ENCODE results near the gene U2AF1L4. TPM values are rescaled to one million over a fixed set of nuclear protein-coding genes. Genes with fewer than 3 reads are reported as not detected.

Gene U2AF1L4
- total RNA-seq, 1 donor from 2014 or later: 24.9 TPM

- Histone ChIP-seq H3K9me3 (replicated peaks) (no peaks in the 10 kb centered on the region), H3K36me3 (peaks cover 15% of the 10 kb centered on the region), H3K4me1 (peaks cover 67% of the 10 kb centered on the region), H3K27me3 (ENCODE audit: low read depth) (no peaks in the 10 kb centered on the region), H3K4me3 (peak overlapping the region; percentile 87), H3K27ac (replicated peaks) (peak overlapping the region; percentile 100)
- TF ChIP-seq CTCF (IDR thresholded peaks at IDR 0.05; ENCODE audit: borderline replicate concordance): no peak
- DNase-seq: no peak
- intact Hi-C loops (cut with micrococcal nuclease): no loop called here
Measured at GRCh38 chr19:35743640-35744429, 1.4 kb downstream of the U2AF1L4 start.

DNA sequence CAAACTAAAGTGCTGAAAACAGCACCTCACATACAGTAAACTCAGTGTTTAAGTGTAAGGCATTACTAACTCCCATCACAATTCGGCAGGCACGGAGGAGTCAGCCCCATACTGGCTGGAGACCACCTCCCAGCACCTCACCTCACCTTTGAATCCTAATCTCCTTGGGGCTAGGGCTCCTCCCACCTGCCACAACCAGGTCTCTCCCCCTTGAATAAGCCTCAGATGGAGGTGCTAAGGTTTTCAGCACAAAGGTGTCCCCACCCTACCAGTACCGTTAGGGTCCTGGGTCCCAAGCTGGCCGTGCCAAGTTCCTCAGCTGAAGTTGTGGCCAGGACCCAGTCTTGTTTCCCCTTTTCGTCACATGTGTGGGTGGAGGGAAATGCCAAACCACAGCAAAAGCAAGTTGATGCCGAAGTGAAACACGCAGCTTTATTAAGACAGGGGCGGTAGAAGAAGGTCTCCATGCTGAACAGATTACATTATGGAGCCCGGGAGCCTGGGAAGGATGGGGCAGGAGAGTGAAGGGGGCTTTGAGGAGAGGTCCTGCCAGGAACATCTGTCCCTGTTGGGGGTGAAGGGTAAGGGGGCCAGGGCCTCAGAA is 3.0 kb downstream of the U2AF1L4 start, which contains the start of gene IGFLR1:
IGFLR1 (minus strand) TSS at position 332 of the 604 bp plus-strand sequence. CDS start 1,272 bp downstream, outside the sequence.
- H3K27ac ChIP-seq (replicated peaks): peak within 1 kb of the TSS; percentile 89
- peak within 1 kb of the TSS; percentile 82 for H3K4me3 ChIP-seq
- no peak for DNase-seq
- H3K27me3 ChIP-seq (ENCODE audit: low read depth): no peaks in the 10 kb centered on the region
- H3K4me1 ChIP-seq: peaks cover 54% of the 10 kb centered on the region
- peaks cover 31% of the 10 kb centered on the region for H3K36me3 ChIP-seq
- intact Hi-C loops (cut with micrococcal nuclease): no loop called here
- TF ChIP-seq CTCF (IDR thresholded peaks at IDR 0.05; ENCODE audit: borderline replicate concordance): no peak
- no peaks in the 10 kb centered on the region for H3K9me3 ChIP-seq (replicated peaks)

DNA sequence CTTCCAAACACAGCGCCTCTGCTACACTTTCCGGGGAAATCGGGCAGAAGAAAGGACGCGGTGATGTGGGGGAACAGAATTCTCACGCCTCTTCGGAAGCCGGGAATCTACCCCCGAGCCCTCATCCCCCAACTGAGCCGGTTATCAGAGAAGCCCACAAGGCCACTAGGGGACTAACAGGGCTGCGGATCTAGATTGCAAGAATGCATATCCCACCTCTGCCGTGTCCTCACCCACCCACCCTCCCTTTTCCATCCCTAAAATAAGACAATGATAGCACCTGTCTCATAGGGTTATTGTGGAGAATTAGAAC is 4.1 kb downstream of the U2AF1L4 start:
- no peak for DNase-seq
- TF ChIP-seq CTCF (IDR thresholded peaks at IDR 0.05; ENCODE audit: borderline replicate concordance): no peak
- Histone ChIP-seq H3K4me3 (peak overlapping the region; percentile 82), H3K36me3 (peaks cover 42% of the 10 kb centered on the region), H3K9me3 (replicated peaks) (no peaks in the 10 kb centered on the region), H3K27me3 (ENCODE audit: low read depth) (no peaks in the 10 kb centered on the region), H3K27ac (replicated peaks) (peak overlapping the region; percentile 89), H3K4me1 (peaks cover 45% of the 10 kb centered on the region)
- intact Hi-C loops (cut with micrococcal nuclease): no loop called here

- peaks cover 39% of the 10 kb centered on the region for H3K4me1 ChIP-seq
- H3K9me3 ChIP-seq (replicated peaks): no peaks in the 10 kb centered on the region
- H3K4me3 ChIP-seq: peak overlapping the region; percentile 82
- peak; percentile 20 for TF ChIP-seq CTCF (IDR thresholded peaks at IDR 0.05; ENCODE audit: borderline replicate concordance)
- H3K36me3 ChIP-seq: peaks cover 43% of the 10 kb centered on the region
- peak; percentile 99 for DNase-seq
- peak overlapping the region; percentile 89 for H3K27ac ChIP-seq (replicated peaks)
- intact Hi-C loops (cut with micrococcal nuclease): no loop called here
- no peaks in the 10 kb centered on the region for H3K27me3 ChIP-seq (ENCODE audit: low read depth)
Measured at GRCh38 chr19:35740423-35741202, 4.6 kb downstream of the U2AF1L4 start.

DNA sequence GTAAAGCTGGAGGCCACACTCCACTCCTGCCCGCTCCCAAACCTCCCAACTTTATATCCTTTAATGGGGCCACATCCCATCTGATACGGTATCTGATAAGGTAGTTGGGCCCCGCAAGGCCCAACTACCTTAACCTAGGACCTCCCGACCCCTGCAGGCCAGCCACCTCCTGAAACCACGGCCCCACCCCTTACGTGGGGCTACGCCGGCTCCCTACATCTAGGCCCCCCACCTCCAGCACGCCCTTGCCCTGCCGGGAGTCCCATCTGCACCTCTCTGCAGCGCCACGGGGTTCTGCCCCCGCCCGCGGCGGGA is 5.2 kb downstream of the U2AF1L4 start:
- TF ChIP-seq CTCF (IDR thresholded peaks at IDR 0.05; ENCODE audit: borderline replicate concordance): no peak
- Histone ChIP-seq H3K36me3 (peaks cover 48% of the 10 kb centered on the region), H3K27ac (replicated peaks) (peak overlapping the region; percentile 89), H3K4me1 (peaks cover 38% of the 10 kb centered on the region), H3K9me3 (replicated peaks) (no peaks in the 10 kb centered on the region), H3K27me3 (ENCODE audit: low read depth) (no peaks in the 10 kb centered on the region), H3K4me3 (peak overlapping the region; percentile 82)
- DNase-seq: no peak
- intact Hi-C loops (cut with micrococcal nuclease): no loop called here
